C4-2B (cell line): ENCODE measurements around the gene PNPLA5.
"Not testable (repeated sequence)": the region's sequence is repeated elsewhere in the genome, so short reads cannot be mapped to it uniquely, and the experiment has no call there.

ENCODE experiments used
- H3K27ac ChIP-seq: fragments of 450-650 bp; 2 replicates; pipeline ENCODE4 v1.5.1; 2017
- ZFX ChIP-seq: fragments of 450-650 bp; IDR thresholded peaks from 2 replicates; pipeline ENCODE4 v1.6.1; 2017
- TF ChIP-seq, protein P1 (sequence below): fragments of 450-650 bp; conservative IDR thresholded peaks from 2 replicates; pipeline ENCODE4 v1.5.1; 2017; ENCODE audit warnings: mild to moderate bottlenecking

Gene PNPLA5

GRCh38 chr22:43880541-43880991 lies 11.2 kb downstream of the PNPLA5 start:
- TF ChIP-seq ZFX = no peak
- TF ChIP-seq, protein P1, sequence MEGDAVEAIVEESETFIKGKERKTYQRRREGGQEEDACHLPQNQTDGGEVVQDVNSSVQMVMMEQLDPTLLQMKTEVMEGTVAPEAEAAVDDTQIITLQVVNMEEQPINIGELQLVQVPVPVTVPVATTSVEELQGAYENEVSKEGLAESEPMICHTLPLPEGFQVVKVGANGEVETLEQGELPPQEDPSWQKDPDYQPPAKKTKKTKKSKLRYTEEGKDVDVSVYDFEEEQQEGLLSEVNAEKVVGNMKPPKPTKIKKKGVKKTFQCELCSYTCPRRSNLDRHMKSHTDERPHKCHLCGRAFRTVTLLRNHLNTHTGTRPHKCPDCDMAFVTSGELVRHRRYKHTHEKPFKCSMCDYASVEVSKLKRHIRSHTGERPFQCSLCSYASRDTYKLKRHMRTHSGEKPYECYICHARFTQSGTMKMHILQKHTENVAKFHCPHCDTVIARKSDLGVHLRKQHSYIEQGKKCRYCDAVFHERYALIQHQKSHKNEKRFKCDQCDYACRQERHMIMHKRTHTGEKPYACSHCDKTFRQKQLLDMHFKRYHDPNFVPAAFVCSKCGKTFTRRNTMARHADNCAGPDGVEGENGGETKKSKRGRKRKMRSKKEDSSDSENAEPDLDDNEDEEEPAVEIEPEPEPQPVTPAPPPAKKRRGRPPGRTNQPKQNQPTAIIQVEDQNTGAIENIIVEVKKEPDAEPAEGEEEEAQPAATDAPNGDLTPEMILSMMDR = no peak
- no peak overlapping the region for H3K27ac ChIP-seq

DNA sequence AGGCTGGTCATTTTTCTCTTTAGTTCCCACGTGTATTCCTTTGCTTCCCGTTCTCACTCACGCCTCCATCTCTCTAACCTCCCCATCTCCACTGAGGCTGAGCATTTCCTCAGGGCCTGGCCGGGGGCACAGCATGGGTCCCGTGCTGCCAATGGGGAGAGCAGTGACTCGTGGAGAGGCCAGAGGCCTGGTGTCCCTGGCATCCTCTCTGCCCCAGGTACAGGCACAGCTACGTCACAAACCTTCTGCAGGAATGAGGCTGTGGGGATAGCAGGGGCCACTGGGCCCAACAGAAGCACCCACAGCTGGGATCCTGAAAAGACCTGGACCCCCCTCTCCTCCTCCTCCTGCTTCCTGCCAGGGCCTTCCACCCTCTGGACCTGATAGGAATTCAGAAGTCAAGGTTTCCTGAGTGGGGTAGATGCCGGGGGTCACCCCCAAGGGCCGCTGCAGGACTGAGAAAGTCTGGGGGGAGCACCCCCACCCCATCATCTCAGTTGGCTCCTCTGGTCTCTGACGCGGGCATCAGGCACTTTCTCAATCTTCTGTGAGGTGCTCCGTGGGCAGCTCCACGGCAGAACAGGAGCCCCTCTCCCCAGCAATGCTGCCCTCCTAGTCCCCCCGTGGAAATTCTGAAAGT lies 11.8 kb downstream of the PNPLA5 start:
- no peak overlapping the region for H3K27ac ChIP-seq
- TF ChIP-seq ZFX = no peak
- TF ChIP-seq, protein P1 = no peak

DNA sequence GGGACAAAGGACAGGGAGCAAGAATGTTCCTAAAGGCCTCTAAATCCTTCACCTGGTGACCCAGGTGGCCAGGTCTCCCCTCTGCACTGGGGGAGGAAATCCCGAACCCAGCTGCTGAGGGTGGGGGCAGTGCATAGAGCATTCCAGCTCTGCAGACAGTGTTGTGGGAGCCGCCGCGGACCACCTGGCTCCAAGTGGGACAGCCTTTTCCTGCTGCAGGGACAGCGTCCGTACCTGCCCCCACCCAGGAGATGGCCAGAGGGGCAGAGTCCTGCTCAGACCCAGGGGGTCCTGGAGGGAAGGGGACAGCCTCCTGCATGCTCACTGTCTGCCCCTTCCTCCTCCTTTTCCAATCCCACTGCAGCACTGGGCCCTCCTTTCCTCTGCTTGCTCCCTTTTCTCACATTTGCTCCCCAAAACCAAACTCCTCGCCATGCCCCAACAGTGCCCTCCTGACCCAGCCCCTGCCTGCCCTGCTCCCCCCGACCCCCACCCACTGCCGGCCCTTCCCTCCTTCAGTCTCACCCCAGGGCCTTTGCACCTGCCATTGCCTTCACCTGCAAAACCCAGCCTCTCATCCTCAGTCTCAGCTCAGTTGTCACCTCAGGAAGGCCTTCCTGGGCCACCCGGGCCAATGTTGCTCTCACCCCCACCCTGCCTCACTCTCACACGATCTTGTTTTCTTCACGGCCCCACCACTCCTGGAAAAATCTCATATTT lies 12.8 kb downstream of the PNPLA5 start:
- TF ChIP-seq, protein P1 = no peak
- no peak for TF ChIP-seq ZFX
- no peak overlapping the region for H3K27ac ChIP-seq

DNA sequence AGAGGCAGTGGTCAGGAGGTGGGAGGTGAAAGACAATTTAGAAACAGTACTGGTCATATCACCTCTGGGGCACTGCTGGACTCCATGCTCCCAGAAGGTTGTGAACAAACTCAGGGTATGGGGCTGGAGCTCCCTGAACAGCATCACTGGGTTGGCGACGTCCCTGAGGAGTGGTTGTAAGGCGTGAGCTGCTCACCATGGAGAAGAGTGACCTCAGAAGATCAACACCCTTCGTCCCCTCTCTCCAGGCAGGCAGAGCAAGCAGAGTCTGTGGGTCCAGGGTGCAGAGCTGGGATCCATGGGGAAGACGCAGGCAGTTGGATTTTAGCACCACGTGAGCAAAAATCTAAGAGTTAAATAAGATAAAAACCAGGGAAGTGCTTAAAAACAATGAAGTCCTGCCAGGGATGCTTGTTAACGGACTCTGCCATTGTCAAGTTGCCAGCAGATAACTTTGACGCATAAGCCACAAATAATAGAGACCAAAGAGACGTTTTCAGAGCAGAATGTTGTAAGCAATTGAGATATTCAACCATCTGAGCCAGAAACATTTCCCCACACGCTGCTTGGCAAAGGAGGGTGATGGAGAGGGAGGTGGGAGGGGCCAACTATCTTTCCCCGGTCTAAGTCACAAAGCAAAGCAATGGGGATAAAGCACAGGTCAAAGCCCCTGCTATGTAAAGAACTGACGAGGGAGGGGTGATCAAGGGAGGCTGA lies 13.6 kb downstream of the PNPLA5 start:
- no peak overlapping the region for H3K27ac ChIP-seq
- TF ChIP-seq, protein P1 = no peak
- TF ChIP-seq ZFX = no peak

DNA sequence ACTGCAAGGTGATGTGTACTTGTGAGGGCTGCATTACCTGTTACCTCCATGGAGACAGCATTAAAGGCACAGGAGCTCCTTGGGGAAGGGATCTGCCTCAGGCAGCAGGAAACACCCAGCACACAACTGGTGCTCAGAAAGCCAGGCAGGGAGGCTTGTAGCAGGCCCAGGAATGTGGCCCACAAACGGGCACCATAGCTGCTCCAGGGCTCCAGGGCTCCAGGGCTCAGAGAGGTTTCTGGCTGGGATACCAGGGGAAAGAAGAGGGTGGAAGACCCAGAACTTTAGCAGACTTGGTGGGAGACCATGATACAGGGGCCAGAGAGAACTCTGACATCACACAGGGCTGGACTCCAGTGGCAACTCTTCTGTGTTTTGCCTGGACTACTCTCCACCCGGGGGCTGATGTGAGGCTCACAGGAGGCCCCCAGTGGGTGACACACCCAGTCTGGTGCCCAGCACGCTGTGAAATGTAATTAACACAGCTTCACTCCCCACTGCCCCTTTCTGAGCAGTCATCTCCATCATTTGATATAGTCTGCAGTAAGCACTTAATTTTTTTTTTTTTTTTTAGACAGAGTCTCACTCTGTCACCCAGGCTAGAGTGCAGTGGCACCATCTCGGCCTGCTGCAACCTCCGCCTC lies 14.8 kb downstream of the PNPLA5 start:
- TF ChIP-seq ZFX = no peak
- TF ChIP-seq, protein P1 = no peak
- no peak overlapping the region for H3K27ac ChIP-seq

GRCh38 chr22:43869799-43870198 lies 22.0 kb downstream of the PNPLA5 start:
- no peak overlapping the region for H3K27ac ChIP-seq
- TF ChIP-seq, protein P1 = no peak
- TF ChIP-seq ZFX = no peak

- not testable (repeated sequence) for H3K27ac ChIP-seq
These were observed 22.8 kb downstream of the PNPLA5 start for GRCh38 chr22:43869001-43869400.
